NB4 (cell line): Measurements from ENCODE around the gene SLC43A3.

Experiments used
- CTCF ChIP-seq: IDR thresholded peaks from one replicate; pipeline ENCODE4 v1.5.1; 2012; ENCODE audit warnings: low read depth, low read length
- MAX ChIP-seq: IDR thresholded peaks from 2 replicates; pipeline ENCODE4 v1.6.1; 2011; ENCODE audit warnings: low read depth, low read length
- MYC ChIP-seq: IDR thresholded peaks from 2 replicates; pipeline ENCODE4 v1.6.1; 2011; ENCODE audit warnings: low read depth, low read length
- POLR2A ChIP-seq: IDR thresholded peaks from 2 replicates; pipeline ENCODE4 v1.6.1; 2011; ENCODE audit warnings: mild to moderate bottlenecking; ENCODE audit not compliant: insufficient read length; ENCODE audit errors: extremely low read depth

- TF ChIP-seq CTCF (no peak), MAX (no peak), POLR2A (no peak), MYC (no peak)
Measured at GRCh38 chr11:57429946-57430345, 3.0 kb upstream of the SLC43A3 start.
